ENCODE measurements around the gene DCK. TPM values are rescaled to one million over a fixed set of nuclear protein-coding genes. Genes with fewer than 3 reads are reported as not detected.
A peak's percentile ranks its signal among the peaks of the same experiment; 100 is the strongest.
"Not testable (repeated sequence)": the region's sequence is repeated elsewhere in the genome, so short reads cannot be mapped to it uniquely, and the experiment has no call there.

DCK gene
- total RNA-seq, 2 donors from 2014 or later, result 25.3 TPM

GRCh38 chr4:71052034-71052433 is 58.6 kb downstream of the DCK start:
- no peaks in the 10 kb centered on the region for H3K4me1 Mint-ChIP-seq
- ATAC-seq, result no peak
- H3K27me3 Mint-ChIP-seq, result no peaks in the 10 kb centered on the region
- no peak for DNase-seq
- no peaks in the 10 kb centered on the region for H3K9me3 ChIP-seq (ENCODE audit: control insufficient read depth, low read length, poor library complexity, severe bottlenecking)
- H3K4me3 Mint-ChIP-seq, result no peak overlapping the region
- no peak overlapping the region for H3K27ac Mint-ChIP-seq
- no peaks in the 10 kb centered on the region for H3K36me3 Mint-ChIP-seq (ENCODE audit: low read depth)

- H3K9me3 ChIP-seq (ENCODE audit: control insufficient read depth, low read length, poor library complexity, severe bottlenecking), result no peaks in the 10 kb centered on the region
- H3K27ac Mint-ChIP-seq, result no peak overlapping the region
- H3K4me1 Mint-ChIP-seq, result no peaks in the 10 kb centered on the region
- no peaks in the 10 kb centered on the region for H3K27me3 Mint-ChIP-seq
- H3K4me3 Mint-ChIP-seq, result no peak overlapping the region
- ATAC-seq (no peak), DNase-seq (no peak)
- no peaks in the 10 kb centered on the region for H3K36me3 Mint-ChIP-seq (ENCODE audit: low read depth)
These were observed 59.3 kb downstream of the DCK start for GRCh38 chr4:71052716-71053115.

GRCh38 chr4:71053613-71054012 is 60.2 kb downstream of the DCK start:
- ATAC-seq; DNase-seq; H3K4me3 Mint-ChIP-seq; H3K36me3 Mint-ChIP-seq (ENCODE audit: low read depth); H3K9me3 ChIP-seq (ENCODE audit: control insufficient read depth, low read length, poor library complexity, severe bottlenecking); H3K27me3 Mint-ChIP-seq; H3K27ac Mint-ChIP-seq; H3K4me1 Mint-ChIP-seq: not testable (repeated sequence)

GRCh38 chr4:71059573-71059972 is 66.1 kb downstream of the DCK start:
- H3K9me3 ChIP-seq (ENCODE audit: control insufficient read depth, low read length, poor library complexity, severe bottlenecking); H3K36me3 Mint-ChIP-seq (ENCODE audit: low read depth); DNase-seq; H3K4me3 Mint-ChIP-seq; H3K4me1 Mint-ChIP-seq; H3K27me3 Mint-ChIP-seq; H3K27ac Mint-ChIP-seq; ATAC-seq: not testable (repeated sequence)

- no peak for ATAC-seq
- H3K27me3 Mint-ChIP-seq, result no peaks in the 10 kb centered on the region
- H3K36me3 Mint-ChIP-seq (ENCODE audit: low read depth), result no peaks in the 10 kb centered on the region
- H3K4me3 Mint-ChIP-seq, result no peak overlapping the region
- H3K4me1 Mint-ChIP-seq, result peaks cover 2% of the 10 kb centered on the region
- H3K27ac Mint-ChIP-seq, result no peak overlapping the region
- DNase-seq, result no peak
- H3K9me3 ChIP-seq (ENCODE audit: control insufficient read depth, low read length, poor library complexity, severe bottlenecking), result no peaks in the 10 kb centered on the region
These were observed 69.0 kb downstream of the DCK start for GRCh38 chr4:71062436-71062835.

GRCh38 chr4:71063711-71064110 is 70.3 kb downstream of the DCK start:
- DNase-seq (no peak), ATAC-seq (no peak)
- H3K9me3 ChIP-seq (ENCODE audit: control insufficient read depth, low read length, poor library complexity, severe bottlenecking), result no peaks in the 10 kb centered on the region
- H3K27me3 Mint-ChIP-seq, result no peaks in the 10 kb centered on the region
- H3K4me1 Mint-ChIP-seq, result peaks cover 2% of the 10 kb centered on the region
- H3K27ac Mint-ChIP-seq, result no peak overlapping the region
- no peaks in the 10 kb centered on the region for H3K36me3 Mint-ChIP-seq (ENCODE audit: low read depth)
- no peak overlapping the region for H3K4me3 Mint-ChIP-seq

- no peaks in the 10 kb centered on the region for H3K9me3 ChIP-seq (ENCODE audit: control insufficient read depth, low read length, poor library complexity, severe bottlenecking)
- ATAC-seq, result no peak
- H3K36me3 Mint-ChIP-seq (ENCODE audit: low read depth), result no peaks in the 10 kb centered on the region
- no peaks in the 10 kb centered on the region for H3K27me3 Mint-ChIP-seq
- H3K4me1 Mint-ChIP-seq, result peaks cover 2% of the 10 kb centered on the region
- no peak overlapping the region for H3K27ac Mint-ChIP-seq
- no peak overlapping the region for H3K4me3 Mint-ChIP-seq
- no peak for DNase-seq
These were observed 71.1 kb downstream of the DCK start for GRCh38 chr4:71064521-71064920.

DNA sequence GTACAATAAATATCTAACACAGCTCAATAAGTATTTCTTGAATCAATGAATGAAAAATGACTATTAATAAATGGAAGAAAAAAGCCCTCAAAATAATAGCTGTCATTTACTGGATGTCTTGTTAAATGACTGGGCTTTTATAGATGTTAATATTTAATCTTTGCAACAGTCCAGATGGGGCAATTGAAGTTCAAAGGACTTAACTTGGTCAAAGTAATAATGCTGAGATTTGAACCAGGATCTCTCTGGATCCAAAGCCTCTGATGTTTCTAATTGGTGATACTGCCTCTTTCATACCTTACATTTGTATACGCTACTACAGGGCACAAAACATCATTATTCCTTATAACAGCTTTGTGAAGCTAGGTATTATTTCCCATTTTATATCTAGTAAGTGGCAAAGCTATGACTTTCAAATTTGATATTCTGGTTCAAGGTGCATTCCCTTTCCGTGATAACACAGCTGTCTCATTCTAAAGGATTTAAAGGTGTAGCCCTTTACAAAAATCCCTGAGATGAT is 72.6 kb downstream of the DCK start:
- no peak for DNase-seq
- no peaks in the 10 kb centered on the region for H3K36me3 Mint-ChIP-seq (ENCODE audit: low read depth)
- H3K27me3 Mint-ChIP-seq, result no peaks in the 10 kb centered on the region
- H3K27ac Mint-ChIP-seq, result no peak overlapping the region
- ATAC-seq, result no peak
- no peak overlapping the region for H3K4me3 Mint-ChIP-seq
- H3K9me3 ChIP-seq (ENCODE audit: control insufficient read depth, low read length, poor library complexity, severe bottlenecking), result no peaks in the 10 kb centered on the region
- peaks cover 2% of the 10 kb centered on the region for H3K4me1 Mint-ChIP-seq

DNA sequence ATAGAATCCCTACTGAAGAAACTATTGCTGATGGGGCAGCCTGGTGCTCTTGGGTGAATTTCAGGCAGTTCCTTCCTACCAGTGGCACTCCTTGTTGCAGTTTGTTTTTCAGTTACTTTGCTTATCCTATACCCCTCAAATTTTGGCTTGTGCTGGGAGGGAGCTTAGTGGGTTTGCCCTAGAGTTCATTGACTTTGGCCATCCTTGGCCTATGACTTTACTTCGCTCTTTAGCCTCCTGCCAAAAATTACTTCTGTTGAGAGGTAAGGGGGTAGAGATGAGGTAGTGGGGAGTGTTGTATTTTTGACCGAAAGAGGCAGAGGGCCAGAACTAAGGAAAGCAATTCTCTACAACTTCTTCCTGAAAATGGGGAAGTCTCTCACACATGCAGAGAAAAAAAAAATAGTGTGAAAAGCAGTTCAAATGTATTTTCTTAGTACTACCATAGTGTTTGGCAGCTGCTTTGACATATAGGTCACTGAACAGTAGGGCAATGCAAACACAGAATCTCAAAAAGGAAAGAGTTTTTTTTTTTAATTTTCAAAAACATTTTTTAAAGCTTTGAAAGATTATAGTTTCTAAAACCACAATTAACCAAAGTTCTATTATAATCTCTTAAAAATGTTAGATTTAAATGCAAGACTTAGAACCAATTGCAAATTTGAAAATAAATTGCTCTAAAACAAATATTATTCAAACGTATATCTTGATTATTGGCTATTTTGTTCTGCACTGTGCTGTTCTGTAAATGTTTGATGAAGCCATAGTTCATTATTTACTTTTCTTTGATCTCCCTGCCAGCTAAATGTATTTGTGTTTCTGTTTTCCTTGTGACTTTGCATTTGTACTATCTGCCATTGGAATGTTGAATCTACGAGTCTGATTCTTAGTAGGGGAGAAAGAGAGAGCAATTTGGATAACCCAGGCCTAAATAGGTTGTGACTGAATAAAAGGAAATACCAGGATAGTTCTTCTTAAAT is 73.6 kb downstream of the DCK start:
- no peak for DNase-seq
- Mint-ChIP-seq H3K4me1 (peaks cover 2% of the 10 kb centered on the region), H3K36me3 (ENCODE audit: low read depth) (no peaks in the 10 kb centered on the region), H3K27ac (no peak overlapping the region), H3K4me3 (no peak overlapping the region), H3K27me3 (no peaks in the 10 kb centered on the region)
- no peaks in the 10 kb centered on the region for H3K9me3 ChIP-seq (ENCODE audit: control insufficient read depth, low read length, poor library complexity, severe bottlenecking)
- ATAC-seq, result no peak

DNA sequence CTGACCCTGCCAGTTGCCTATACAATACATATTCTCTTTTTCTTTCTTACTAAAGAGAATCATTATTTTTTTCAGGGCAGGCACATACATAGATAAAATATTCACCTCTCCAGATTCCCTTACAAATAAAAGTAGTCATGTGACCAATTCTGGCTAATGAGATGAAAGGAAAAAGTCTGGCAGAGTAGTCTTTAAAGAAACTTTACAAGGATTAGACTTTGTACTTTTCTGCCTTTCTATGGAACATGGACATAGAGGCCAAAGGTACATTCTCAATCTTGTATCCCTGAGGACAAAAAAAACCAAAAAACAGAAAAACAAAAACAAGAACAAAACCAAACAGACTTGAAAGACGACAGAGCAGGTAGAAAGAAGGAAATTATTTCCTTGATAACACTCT is 75.6 kb downstream of the DCK start:
- ATAC-seq (no peak), DNase-seq (no peak)
- Mint-ChIP-seq H3K27ac (no peak overlapping the region), H3K36me3 (ENCODE audit: low read depth) (no peaks in the 10 kb centered on the region), H3K27me3 (peaks cover 6% of the 10 kb centered on the region), H3K4me3 (no peak overlapping the region), H3K4me1 (peaks cover 2% of the 10 kb centered on the region)
- H3K9me3 ChIP-seq (ENCODE audit: control insufficient read depth, low read length, poor library complexity, severe bottlenecking), result no peaks in the 10 kb centered on the region

DNA sequence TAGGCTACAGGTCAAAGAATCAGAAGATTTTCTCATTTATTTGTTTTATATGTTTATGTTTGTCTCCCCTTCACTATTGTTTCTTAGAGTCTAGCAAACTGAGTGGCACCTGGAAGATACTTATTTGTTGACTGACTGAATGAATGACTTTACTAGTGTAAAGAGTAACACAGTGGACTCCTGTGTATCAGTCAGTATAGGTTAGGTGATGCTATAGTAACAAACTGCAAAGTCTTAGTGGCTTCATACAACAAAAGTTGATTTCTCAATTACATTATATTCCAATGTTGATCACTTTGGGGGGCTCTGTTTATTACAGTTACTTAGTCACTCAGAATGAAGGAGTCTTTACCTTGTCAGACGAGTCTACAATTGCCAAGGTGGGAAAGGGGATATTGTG is 76.6 kb downstream of the DCK start:
- Mint-ChIP-seq H3K36me3 (ENCODE audit: low read depth) (no peaks in the 10 kb centered on the region), H3K27me3 (peaks cover 15% of the 10 kb centered on the region), H3K27ac (no peak overlapping the region), H3K4me3 (no peak overlapping the region), H3K4me1 (peaks cover 2% of the 10 kb centered on the region)
- H3K9me3 ChIP-seq (ENCODE audit: control insufficient read depth, low read length, poor library complexity, severe bottlenecking), result no peaks in the 10 kb centered on the region
- DNase-seq (no peak), ATAC-seq (no peak)

- Mint-ChIP-seq H3K27me3 (peaks cover 27% of the 10 kb centered on the region), H3K36me3 (ENCODE audit: low read depth) (no peaks in the 10 kb centered on the region), H3K4me3 (no peak overlapping the region), H3K27ac (peak overlapping the region; percentile 21), H3K4me1 (no peaks in the 10 kb centered on the region)
- no peaks in the 10 kb centered on the region for H3K9me3 ChIP-seq (ENCODE audit: control insufficient read depth, low read length, poor library complexity, severe bottlenecking)
- ATAC-seq, result no peak
- no peak for DNase-seq
These were observed 81.2 kb downstream of the DCK start for GRCh38 chr4:71074452-71075299.

Data from T-helper 17 cell (primary cell).